CD4-positive, alpha-beta T cell (primary cell): ENCODE data around the gene ZNF335. TPM values are rescaled to one million over a fixed set of nuclear protein-coding genes. Genes with fewer than 3 reads are reported as not detected.

Experiments
- ATAC-seq: fragments of 200-7000 bp; cut with Tn5 transposase; one replicate; pipeline ENCODE4 v1.10.0; 2022; ENCODE audit warnings: mild to moderate bottlenecking; ENCODE audit not compliant: poor library complexity
- CTCF ChIA-PET: fragments of 350-600 bp; sonication (Branson Sonifier 250); formaldehyde crosslinking; loops from one replicate; lab custom pipeline; 2021; ENCODE audit warnings: antibody characterized with exemption, inconsistent platforms; lab: Charles Lee
- POLR2A ChIA-PET: fragments of 350-600 bp; sonication (Branson Sonifier 250); formaldehyde crosslinking; loops from one replicate; lab custom pipeline; 2021; ENCODE audit warnings: antibody characterized with exemption, inconsistent platforms; lab: Charles Lee
- DNase-seq, 14 experiments: peaks; one replicate each; pipeline ENCODE4 v3.0.0-alpha.2; 2013 to 2020; ENCODE audit warnings: mixed read lengths in 2 of 14
- H3K27ac ChIP-seq, 2 donors: one replicate each; pipeline versions ENCODE4 v1.5.1 to v1.7.0; 2013; ENCODE audit warnings: low read length in 2 of 2, low read depth in 1 of 2, mild to moderate bottlenecking in 1 of 2
- H3K27me3 ChIP-seq, 2 experiments: 1 replicate in 1 of 2; 2 replicates in 1 of 2; pipeline versions ENCODE4 v1.6.1 to v1.7.0; 2013; ENCODE audit warnings: low read length in 2 of 2, control low read depth in 1 of 2, mild to moderate bottlenecking in 1 of 2, moderate library complexity in 1 of 2; ENCODE audit not compliant: insufficient read depth in 2 of 2, control insufficient read depth in 1 of 2
- H3K36me3 ChIP-seq: one replicate; pipeline ENCODE4 v1.6.1; 2013; ENCODE audit warnings: low read length, control low read depth; ENCODE audit not compliant: insufficient read depth
- H3K4me1 ChIP-seq: one replicate; pipeline ENCODE4 v1.6.1; 2013; ENCODE audit warnings: low read length, control low read depth; ENCODE audit not compliant: insufficient read depth
- H3K4me3 ChIP-seq: one replicate; pipeline ENCODE4 v1.5.1; 2013; ENCODE audit warnings: mild to moderate bottlenecking, low read length, moderate library complexity
- H3K9me3 ChIP-seq, 2 experiments: 1 replicate in 1 of 2; 2 replicates in 1 of 2; pipeline versions ENCODE4 v1.6.1 to v1.7.0; 2013; ENCODE audit warnings: low read length in 2 of 2, mild to moderate bottlenecking in 2 of 2, control low read depth in 1 of 2, moderate library complexity in 1 of 2; ENCODE audit not compliant: control insufficient read depth in 1 of 2, insufficient read depth in 1 of 2
- H3K27ac Mint-ChIP-seq: one replicate; pipeline ENCODE4 v1.8.0; 2020; ENCODE audit warnings: mixed read lengths
- H3K27me3 Mint-ChIP-seq: one replicate; pipeline ENCODE4 v1.8.0; 2021; ENCODE audit warnings: mixed read lengths
- H3K36me3 Mint-ChIP-seq: one replicate; pipeline ENCODE4 v1.8.0; 2021; ENCODE audit warnings: low read depth, mixed read lengths
- H3K4me1 Mint-ChIP-seq: one replicate; pipeline ENCODE4 v1.8.0; 2021; ENCODE audit warnings: low read depth, mixed read lengths
- H3K4me3 Mint-ChIP-seq: one replicate; pipeline ENCODE4 v1.8.0; 2020; ENCODE audit warnings: mild to moderate bottlenecking, mixed read lengths
- H3K9me3 Mint-ChIP-seq: one replicate; pipeline ENCODE4 v1.8.0; 2020; ENCODE audit warnings: mixed read lengths
- intact Hi-C, 2 experiments: fragments of 100-400 bp; cut with DNase I in 1 of 2; cut with micrococcal nuclease in 1 of 2; formaldehyde crosslinking; loops; one replicate each; pipeline versions ENCODE4 v1.15.1 to v1.9.0; 2023 to 2025; cut with DNase I, micrococcal nuclease
- total RNA-seq, 174 experiments: library from RNA in 2 of 174; stranded (reverse) in 2 of 174; gene quantifications; one replicate each; pipeline ENCODE4 v1.2.3 and lab custom pipeline; 2021 to 2026
- TF ChIP-seq, protein P1 (sequence below): fragments of 200-600 bp; IDR thresholded peaks from one replicate; pipeline ENCODE4 v1.8.0; 2022; ENCODE audit warnings: antibody characterized with exemption, mild to moderate bottlenecking

ZNF335 gene
- total RNA-seq, 2 experiments from 2014 or later = 67.3 to 74.6 TPM

DNA sequence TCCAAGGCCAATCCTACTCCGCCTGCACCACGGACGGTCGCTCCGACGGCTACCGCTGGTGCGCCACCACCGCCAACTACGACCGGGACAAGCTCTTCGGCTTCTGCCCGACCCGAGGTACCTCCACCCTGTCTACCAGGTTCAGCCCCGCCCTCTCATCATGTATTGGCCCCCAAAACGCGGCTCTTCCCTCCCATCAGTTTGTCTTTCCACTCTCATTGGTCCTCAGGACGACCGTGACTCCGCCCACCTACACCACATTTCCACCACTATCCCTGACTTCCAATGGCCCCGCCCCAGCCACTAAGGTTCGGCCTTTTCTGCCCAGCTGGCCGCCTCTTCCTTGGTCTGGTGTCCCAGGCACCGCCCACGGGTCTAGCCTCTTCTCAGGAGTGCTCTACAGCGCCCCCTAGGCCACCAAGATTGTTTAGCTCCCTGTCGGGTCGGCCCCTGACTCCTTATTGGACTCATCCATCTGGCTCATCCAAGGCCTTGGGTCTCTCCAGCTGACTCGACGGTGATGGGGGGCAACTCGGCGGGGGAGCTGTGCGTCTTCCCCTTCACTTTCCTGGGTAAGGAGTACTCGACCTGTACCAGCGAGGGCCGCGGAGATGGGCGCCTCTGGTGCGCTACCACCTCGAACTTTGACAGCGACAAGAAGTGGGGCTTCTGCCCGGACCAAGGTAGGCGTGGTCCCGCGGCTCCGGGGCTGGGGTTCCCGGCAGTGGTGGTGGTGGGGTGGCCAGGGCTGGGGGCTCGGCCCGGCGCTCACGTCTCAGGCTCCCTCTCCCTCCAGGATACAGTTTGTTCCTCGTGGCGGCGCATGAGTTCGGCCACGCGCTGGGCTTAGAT is 39.9 kb upstream of the ZNF335 start:
- Mint-ChIP-seq H3K4me3 (peak overlapping the region; percentile 71), H3K27me3 (peaks cover 78% of the 10 kb centered on the region), H3K4me1 (peaks cover 75% of the 10 kb centered on the region), H3K9me3 (no peaks in the 10 kb centered on the region), H3K27ac (peak overlapping the region; percentile 64), H3K36me3 (no peaks in the 10 kb centered on the region)
- intact Hi-C loops = loop anchor here (5.0 kb wide), 1 partner anchor 40 kb away; the partner anchor contains the start of gene ZNF335 (in 2 of the 2)
- no peaks in the 10 kb centered on the region for H3K36me3 ChIP-seq
- ChIA-PET CTCF (interaction anchor here (3.4 kb wide), 1 partner anchor 11 kb away, joined by 14 read pairs; no protein-coding TSS in a partner anchor), POLR2A (interaction anchor here (2.4 kb wide), 1 partner anchor 78 kb away, joined by 9 read pairs; the partner anchor contains the start of gene PCIF1)
- peaks cover 72% of the 10 kb centered on the region for H3K4me1 ChIP-seq
- ATAC-seq = no peak
- peaks cover 0 to 26% of the 10 kb centered on the region in 2 experiments for H3K9me3 ChIP-seq
- H3K27ac ChIP-seq = no peak overlapping the region
- peak in 6 of 14 experiments; percentile 15 to 67 (median 37) for DNase-seq
- H3K27me3 ChIP-seq = peaks cover 47 to 55% of the 10 kb centered on the region in 2 experiments
- TF ChIP-seq, protein P1, sequence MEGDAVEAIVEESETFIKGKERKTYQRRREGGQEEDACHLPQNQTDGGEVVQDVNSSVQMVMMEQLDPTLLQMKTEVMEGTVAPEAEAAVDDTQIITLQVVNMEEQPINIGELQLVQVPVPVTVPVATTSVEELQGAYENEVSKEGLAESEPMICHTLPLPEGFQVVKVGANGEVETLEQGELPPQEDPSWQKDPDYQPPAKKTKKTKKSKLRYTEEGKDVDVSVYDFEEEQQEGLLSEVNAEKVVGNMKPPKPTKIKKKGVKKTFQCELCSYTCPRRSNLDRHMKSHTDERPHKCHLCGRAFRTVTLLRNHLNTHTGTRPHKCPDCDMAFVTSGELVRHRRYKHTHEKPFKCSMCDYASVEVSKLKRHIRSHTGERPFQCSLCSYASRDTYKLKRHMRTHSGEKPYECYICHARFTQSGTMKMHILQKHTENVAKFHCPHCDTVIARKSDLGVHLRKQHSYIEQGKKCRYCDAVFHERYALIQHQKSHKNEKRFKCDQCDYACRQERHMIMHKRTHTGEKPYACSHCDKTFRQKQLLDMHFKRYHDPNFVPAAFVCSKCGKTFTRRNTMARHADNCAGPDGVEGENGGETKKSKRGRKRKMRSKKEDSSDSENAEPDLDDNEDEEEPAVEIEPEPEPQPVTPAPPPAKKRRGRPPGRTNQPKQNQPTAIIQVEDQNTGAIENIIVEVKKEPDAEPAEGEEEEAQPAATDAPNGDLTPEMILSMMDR = no peak
- no peak overlapping the region for H3K4me3 ChIP-seq

GRCh38 chr20:46010491-46011391 is 38.7 kb upstream of the ZNF335 start:
- Histone ChIP-seq H3K9me3 (peaks cover 0 to 26% of the 10 kb centered on the region in 2 experiments), H3K4me3 (peak overlapping the region; percentile 39), H3K27me3 (peaks cover 47 to 53% of the 10 kb centered on the region in 2 experiments), H3K4me1 (peaks cover 80% of the 10 kb centered on the region), H3K36me3 (no peaks in the 10 kb centered on the region), H3K27ac (no peak overlapping the region)
- ChIA-PET POLR2A (interaction anchor here (1.0 to 2.4 kb wide), 2 partner anchors 76 to 470 kb away, joined by 3 to 9 read pairs; partner anchors contain the start of gene PCIF1), CTCF (interaction anchor here (2.5 kb wide), 1 partner anchor 23 kb away, joined by 12 read pairs; no protein-coding TSS in a partner anchor)
- peaks cover 72% of the 10 kb centered on the region for H3K27me3 Mint-ChIP-seq
- no peaks in the 10 kb centered on the region for H3K36me3 Mint-ChIP-seq
- peaks cover 87% of the 10 kb centered on the region for H3K4me1 Mint-ChIP-seq
- ATAC-seq (peak; percentile 76), DNase-seq (peak in 11 of 14 experiments; percentile 15 to 92 (median 52))
- H3K9me3 Mint-ChIP-seq = no peaks in the 10 kb centered on the region
- TF ChIP-seq, protein P1 = no peak
- peak overlapping the region; percentile 64 for H3K27ac Mint-ChIP-seq
- H3K4me3 Mint-ChIP-seq = peak overlapping the region; percentile 74
- intact Hi-C loops = loop anchor here (1.0 to 5.0 kb wide), 2 partner anchors 10 to 38 kb away; partner anchors contain the start of gene ZNF335 (in 2 of the 2)

- intact Hi-C loops = loop anchor here (1.0 to 5.0 kb wide), 2 partner anchors 10 to 38 kb away; partner anchors contain the start of gene ZNF335 (in 2 of the 2)
- H3K9me3 ChIP-seq = peaks cover 0 to 26% of the 10 kb centered on the region in 2 experiments
- Mint-ChIP-seq H3K36me3 (no peaks in the 10 kb centered on the region), H3K9me3 (no peaks in the 10 kb centered on the region), H3K4me1 (peaks cover 91% of the 10 kb centered on the region), H3K4me3 (no peak overlapping the region), H3K27me3 (peaks cover 70% of the 10 kb centered on the region), H3K27ac (no peak overlapping the region)
- peaks cover 47 to 53% of the 10 kb centered on the region in 2 experiments for H3K27me3 ChIP-seq
- CTCF ChIA-PET = interaction anchor here (1.1 to 2.5 kb wide), 2 partner anchors 13 to 22 kb away, joined by 4 to 12 read pairs; no protein-coding TSS in a partner anchor
- no peaks in the 10 kb centered on the region for H3K36me3 ChIP-seq
- POLR2A ChIA-PET = interaction anchor here (2.4 kb wide), 1 partner anchor 76 kb away, joined by 9 read pairs; the partner anchor contains the start of gene PCIF1
- peaks cover 89% of the 10 kb centered on the region for H3K4me1 ChIP-seq
- H3K27ac ChIP-seq = no peak overlapping the region
- TF ChIP-seq, protein P1 = no peak
- ATAC-seq = no peak
- no peak for DNase-seq
- H3K4me3 ChIP-seq = no peak overlapping the region
These were observed 37.8 kb upstream of the ZNF335 start for GRCh38 chr20:46009816-46010215.
